AG04449 (cell line): Measurements from ENCODE around the gene ARHGAP21.
A peak's percentile ranks its signal among the peaks of the same experiment; 100 is the strongest.
"Not testable (repeated sequence)": the region's sequence is repeated elsewhere in the genome, so short reads cannot be mapped to it uniquely, and the experiment has no call there.

ENCODE experiments used
- CTCF ChIA-PET: fragments of 350-600 bp; formaldehyde crosslinking; extraction: SDS; loops from one replicate; lab custom pipeline; 2021; ENCODE audit warnings: antibody characterized with exemption; lab: Yijun Ruan, JAX
- POLR2A ChIA-PET: fragments of 400-600, 350-600 bp; formaldehyde crosslinking; extraction: SDS; loops from one replicate; lab custom pipeline; 2020; ENCODE audit warnings: antibody characterized with exemption, inconsistent platforms; lab: Yijun Ruan, JAX
- DNase-seq: peaks from one replicate; pipeline ENCODE4 v3.0.0-alpha.2; 2010; ENCODE audit warnings: low read depth, low spot score
- H3K4me3 ChIP-seq: 2 replicates; pipeline ENCODE4 v1.5.1; 2011; ENCODE audit warnings: low read depth, mild to moderate bottlenecking, control low read depth, low read length
- TF ChIP-seq, protein P1 (sequence below): IDR thresholded peaks from one replicate; pipeline ENCODE4 v1.5.1; 2011; ENCODE audit warnings: mild to moderate bottlenecking, moderate library complexity, low read length, control low read depth, inconsistent platforms; ENCODE audit not compliant: insufficient read depth; ENCODE audit errors: missing control alignments

The ARHGAP21 gene

DNA sequence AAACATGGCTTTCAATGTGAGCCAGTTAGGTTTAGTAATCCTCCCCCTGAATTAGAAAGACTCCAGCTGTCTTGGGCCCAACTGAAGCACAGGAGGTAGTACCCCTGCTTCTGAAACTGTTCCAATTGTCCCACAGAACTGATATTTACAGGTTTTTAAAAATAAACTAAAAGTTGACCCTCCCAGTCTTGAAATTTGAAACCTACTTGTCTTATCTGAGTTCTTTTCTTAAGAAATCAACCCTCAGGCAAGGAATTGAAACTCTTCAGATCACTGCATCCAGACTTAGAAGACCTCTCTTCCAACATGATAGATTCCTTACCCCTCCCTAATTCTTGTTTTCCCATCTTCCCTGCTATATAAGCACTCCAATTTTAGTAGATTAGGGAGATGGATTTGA, 13.3 kb upstream of the ARHGAP21 start:
- TF ChIP-seq, protein P1, sequence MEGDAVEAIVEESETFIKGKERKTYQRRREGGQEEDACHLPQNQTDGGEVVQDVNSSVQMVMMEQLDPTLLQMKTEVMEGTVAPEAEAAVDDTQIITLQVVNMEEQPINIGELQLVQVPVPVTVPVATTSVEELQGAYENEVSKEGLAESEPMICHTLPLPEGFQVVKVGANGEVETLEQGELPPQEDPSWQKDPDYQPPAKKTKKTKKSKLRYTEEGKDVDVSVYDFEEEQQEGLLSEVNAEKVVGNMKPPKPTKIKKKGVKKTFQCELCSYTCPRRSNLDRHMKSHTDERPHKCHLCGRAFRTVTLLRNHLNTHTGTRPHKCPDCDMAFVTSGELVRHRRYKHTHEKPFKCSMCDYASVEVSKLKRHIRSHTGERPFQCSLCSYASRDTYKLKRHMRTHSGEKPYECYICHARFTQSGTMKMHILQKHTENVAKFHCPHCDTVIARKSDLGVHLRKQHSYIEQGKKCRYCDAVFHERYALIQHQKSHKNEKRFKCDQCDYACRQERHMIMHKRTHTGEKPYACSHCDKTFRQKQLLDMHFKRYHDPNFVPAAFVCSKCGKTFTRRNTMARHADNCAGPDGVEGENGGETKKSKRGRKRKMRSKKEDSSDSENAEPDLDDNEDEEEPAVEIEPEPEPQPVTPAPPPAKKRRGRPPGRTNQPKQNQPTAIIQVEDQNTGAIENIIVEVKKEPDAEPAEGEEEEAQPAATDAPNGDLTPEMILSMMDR, result no peak
- ChIA-PET CTCF (no interaction called here), POLR2A (no interaction called here)
- H3K4me3 ChIP-seq, result no peak overlapping the region
- no peak for DNase-seq

DNA sequence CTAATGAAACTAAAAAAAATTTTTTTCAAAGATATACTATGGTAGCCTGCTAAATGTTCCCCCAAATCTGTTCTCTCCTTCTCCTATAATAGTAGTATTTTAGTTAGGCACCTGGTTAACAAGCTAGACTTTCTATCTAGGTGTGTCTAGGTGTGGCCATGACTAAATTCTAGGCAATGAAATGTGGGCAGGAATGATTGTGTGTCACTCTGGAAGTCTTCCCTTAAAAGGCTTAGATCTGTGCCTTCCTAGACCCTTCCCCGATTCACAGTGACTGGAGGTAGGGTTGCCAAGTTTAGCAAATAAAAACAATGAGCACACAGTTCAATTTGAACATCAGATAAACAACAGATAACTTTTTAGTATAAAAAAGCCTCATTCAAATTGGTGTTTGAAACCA, 8.3 kb upstream of the ARHGAP21 start:
- DNase-seq, result no peak
- ChIA-PET POLR2A (no interaction called here), CTCF (no interaction called here)
- TF ChIP-seq, protein P1, result no peak
- H3K4me3 ChIP-seq, result no peak overlapping the region

DNA sequence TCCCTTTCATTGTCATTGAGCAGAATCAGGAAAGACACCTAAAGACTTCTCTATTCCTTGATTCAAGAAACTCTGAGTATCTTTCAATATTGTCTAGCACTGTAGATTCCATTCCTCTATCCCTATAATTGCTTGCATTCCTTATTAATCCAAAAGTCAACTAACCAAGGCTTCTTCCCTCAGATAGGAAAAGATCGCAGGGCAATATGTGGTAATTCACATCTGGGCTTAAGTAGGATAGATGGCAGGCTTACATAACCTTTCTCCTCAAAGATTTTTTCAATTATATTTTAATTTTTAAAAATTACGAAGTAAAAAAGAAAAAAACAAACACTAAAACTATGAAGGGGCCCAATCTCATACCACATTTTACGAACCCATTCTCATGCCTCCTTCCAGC, 7.1 kb upstream of the ARHGAP21 start:
- POLR2A ChIA-PET, result no interaction called here
- TF ChIP-seq, protein P1, result no peak
- CTCF ChIA-PET, result no interaction called here

DNA sequence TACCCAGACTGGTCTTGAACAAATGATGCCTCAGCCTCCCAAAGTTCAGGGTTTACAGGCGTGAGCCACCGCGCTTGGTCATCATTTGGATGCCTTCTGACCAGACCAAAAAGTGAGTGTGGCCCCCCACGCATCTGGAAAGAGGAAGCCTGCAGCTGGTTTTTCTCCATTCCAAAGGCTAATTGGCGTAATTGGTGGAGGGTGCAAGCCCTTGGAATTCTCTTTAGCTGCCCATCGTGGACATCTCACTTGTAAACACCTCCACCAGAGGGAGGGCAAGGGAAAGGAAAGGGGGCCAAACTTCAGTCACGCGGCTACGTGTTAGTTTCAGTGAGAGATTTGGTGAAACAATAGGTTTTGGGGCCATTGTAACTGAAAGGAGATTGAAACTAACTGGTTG, 4.1 kb upstream of the ARHGAP21 start:
- ChIA-PET POLR2A (no interaction called here), CTCF (interaction anchor here (0.6 to 1.3 kb wide), 5 partner anchors 56 to 353 kb away, joined by 3 to 5 read pairs (median 4); no protein-coding TSS in a partner anchor)
- no peak overlapping the region for H3K4me3 ChIP-seq
- TF ChIP-seq, protein P1, result peak; percentile 31
- DNase-seq, result no peak

More for the DNA sequence above, 7.1 kb upstream of the ARHGAP21 start:
- no peak overlapping the region for H3K4me3 ChIP-seq
- DNase-seq, result no peak

DNA sequence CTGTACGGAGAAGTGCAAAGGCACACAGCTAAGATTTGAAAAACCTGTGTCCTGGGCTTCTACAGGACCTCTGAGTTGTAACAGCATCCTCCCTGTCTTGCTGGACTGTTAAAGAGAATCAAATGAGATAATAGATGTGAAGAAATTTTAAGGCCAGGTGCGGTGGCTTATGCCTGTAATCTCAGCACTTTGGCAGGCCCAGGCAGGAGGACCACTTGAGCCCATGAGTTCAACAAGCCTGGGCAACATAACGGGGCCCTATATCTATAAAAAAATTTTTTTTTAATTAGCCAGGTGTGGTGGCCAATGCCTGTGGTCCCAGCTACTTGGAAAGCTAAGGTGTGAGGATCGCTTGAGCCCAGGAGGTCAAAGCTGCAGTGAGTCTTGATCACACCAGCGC, 2.9 kb upstream of the ARHGAP21 start:
- TF ChIP-seq, protein P1, result no peak
- H3K4me3 ChIP-seq, result no peak overlapping the region
- DNase-seq, result no peak
- ChIA-PET POLR2A (no interaction called here), CTCF (interaction anchor here (1.5 kb wide), 1 partner anchor 98 kb away, joined by 3 read pairs; no protein-coding TSS in a partner anchor)

DNA sequence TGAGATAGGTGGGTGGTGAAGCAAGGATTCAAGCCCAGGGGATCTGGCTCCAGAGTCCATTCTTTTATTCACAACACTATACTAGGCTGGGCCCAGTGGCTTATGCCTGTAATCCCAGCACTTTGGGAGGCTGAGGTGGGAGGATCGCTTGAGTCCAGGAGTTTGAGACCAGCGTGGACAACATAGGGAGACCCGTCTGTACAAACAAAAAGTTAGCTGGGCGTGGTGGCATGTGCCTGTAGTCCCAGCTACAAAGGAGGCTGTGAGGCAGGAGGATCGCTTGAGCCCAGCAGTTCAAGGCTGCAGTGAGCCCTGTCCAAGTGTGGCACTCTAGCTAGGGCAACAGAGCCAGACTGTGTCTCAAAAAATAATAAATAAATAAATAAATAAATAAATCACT, 2.3 kb upstream of the ARHGAP21 start:
- DNase-seq, POLR2A ChIA-PET, H3K4me3 ChIP-seq: not testable (repeated sequence)
- CTCF ChIA-PET, result interaction anchor here (1.5 kb wide), 1 partner anchor 98 kb away, joined by 3 read pairs; no protein-coding TSS in a partner anchor

DNA sequence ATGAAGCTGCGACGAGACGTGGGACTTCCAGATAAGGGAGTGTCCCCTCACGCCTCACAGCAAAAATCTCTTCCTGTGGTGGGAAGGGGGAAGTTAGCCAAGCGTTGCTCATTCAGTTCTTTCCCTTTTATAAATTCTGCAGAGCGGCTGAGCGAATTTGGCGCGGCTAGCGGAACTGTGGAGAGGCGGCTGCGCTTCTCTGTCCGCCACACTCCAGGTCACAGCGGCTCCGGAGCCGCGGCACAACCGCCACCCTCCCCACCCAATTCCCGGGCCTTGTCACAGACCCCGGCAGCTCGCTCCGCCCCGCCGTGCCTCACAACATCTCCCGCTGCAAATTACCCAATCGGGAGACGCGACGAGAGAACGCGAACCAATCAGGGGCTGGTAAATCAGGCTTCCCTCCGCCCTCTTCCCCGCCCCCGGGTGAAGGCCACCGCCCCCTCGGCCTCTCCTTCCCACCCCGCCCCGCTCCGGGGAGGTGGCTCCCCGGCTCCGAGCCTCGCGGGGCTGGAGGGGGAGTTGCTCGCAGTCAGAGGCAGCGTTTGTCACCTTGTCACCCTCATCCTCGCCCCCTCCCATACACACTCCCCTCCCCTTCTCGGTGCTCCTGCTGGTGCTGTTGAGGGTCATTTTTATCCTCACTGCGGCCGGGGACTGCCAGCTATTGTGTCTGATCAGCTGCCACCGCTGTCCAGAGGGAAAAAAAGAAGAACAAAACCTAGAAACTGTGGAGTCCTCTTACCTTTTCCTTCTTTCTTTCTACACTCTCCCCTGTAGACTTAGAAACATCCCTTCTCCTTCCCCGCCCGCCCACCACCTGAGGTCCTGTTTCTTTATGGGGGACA, 918 bp upstream of the ARHGAP21 start:
- POLR2A ChIA-PET, result interaction anchor here (0.8 kb wide), 1 partner anchor 18 kb away, joined by 3 read pairs; no protein-coding TSS in a partner anchor
- CTCF ChIA-PET, result interaction anchor here (1.3 to 1.5 kb wide), 2 partner anchors 76 to 227 kb away, joined by 3 read pairs; no protein-coding TSS in a partner anchor
- TF ChIP-seq, protein P1, result no peak

More for the DNA sequence above, 918 bp upstream of the ARHGAP21 start:
- DNase-seq, result peak; percentile 76
- H3K4me3 ChIP-seq, result peak overlapping the region; percentile 83
